ENCODE measurements around the gene AUNIP. TPM values are rescaled to one million over a fixed set of nuclear protein-coding genes. Genes with fewer than 3 reads are reported as not detected.

Gene AUNIP, protein sequence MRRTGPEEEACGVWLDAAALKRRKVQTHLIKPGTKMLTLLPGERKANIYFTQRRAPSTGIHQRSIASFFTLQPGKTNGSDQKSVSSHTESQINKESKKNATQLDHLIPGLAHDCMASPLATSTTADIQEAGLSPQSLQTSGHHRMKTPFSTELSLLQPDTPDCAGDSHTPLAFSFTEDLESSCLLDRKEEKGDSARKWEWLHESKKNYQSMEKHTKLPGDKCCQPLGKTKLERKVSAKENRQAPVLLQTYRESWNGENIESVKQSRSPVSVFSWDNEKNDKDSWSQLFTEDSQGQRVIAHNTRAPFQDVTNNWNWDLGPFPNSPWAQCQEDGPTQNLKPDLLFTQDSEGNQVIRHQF
- 7.6 TPM for polyA plus RNA-seq (2013, experiment 1 of 2)
- polyA plus RNA-seq (2013, experiment 2 of 2), result 7.3 TPM

DNA sequence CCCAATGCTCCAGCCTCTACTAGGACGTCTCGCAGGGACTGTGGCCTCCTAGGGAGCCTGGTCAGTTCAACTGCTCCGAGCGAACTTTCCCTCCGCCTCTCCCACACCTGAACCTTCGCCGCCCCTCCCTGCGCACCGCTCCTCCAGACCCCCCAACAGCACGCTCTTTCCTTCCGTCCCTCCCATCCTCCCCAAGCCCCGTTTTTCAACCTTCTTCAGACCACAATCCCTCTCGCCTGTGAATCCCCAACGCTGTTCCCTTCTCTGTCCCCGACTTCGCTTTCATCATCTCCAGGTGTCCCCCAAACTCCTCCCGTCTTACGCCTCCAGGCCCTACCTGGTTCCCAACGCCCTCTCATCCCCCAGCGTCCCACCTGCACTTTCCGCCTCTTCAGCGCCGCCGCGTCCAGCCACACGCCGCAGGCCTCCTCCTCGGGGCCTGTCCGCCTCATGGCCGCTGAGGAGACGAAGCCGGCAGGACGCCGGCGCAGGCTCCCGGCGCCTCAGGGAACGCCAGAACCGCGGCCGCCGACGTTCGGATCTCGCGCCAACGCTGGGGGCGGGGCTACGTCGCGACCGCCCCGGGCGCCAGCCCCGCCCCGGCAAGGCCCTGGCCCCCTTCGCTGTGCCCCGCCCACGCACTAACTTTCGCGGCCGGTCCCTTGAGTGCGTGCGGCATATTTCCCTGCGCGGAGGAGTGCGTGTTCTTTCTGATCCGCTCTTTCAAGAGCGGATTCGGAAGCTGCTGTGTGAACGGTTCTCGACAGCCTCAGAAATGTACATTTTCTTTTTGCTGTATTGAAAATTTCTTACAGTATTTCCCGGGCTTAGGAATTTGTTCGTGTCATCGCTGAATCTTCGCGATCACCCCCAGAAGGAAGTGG lies at the start of gene AUNIP:
TSS of gene AUNIP (minus strand) at position 552 of the 884 bp plus-strand sequence. CDS start at position 452, 100 bp downstream.
- Histone ChIP-seq H3K18ac (ENCODE audit: low read length) (peak within 1 kb of the TSS; percentile 88), H3K14ac (ENCODE audit: low read length) (no peak within 1 kb of the TSS), H2BK12ac (ENCODE audit: low read length) (no peak within 1 kb of the TSS), H4K91ac (ENCODE audit: low read depth, low read length, poor library complexity) (no peak within 1 kb of the TSS), H3K27ac (replicated peaks; ENCODE audit: low read length) (no peak within 1 kb of the TSS), H3K36me3 (replicated peaks in 1 of 2; ENCODE audit: control insufficient read depth in 2 of 2, insufficient read depth in 2 of 2, low read length in 2 of 2) (peaks cover 2 to 15% of the 10 kb centered on the region in 2 donors), H4K8ac (ENCODE audit: low read depth, low read length) (no peak within 1 kb of the TSS), H2BK120ac (ENCODE audit: low read depth, low read length) (no peak within 1 kb of the TSS), H2AK5ac (ENCODE audit: low read depth, low read length) (no peak within 1 kb of the TSS), H3K23ac (ENCODE audit: low read depth, low read length, poor library complexity) (peak within 1 kb of the TSS; percentile 90), H2BK15ac (ENCODE audit: low read length) (peak within 1 kb of the TSS; percentile 2), H3K4me3 (ENCODE audit: low read length in 2 of 2) (peak within 1 kb of the TSS; percentile 92), H3K4me1 (ENCODE audit: control insufficient read depth in 2 of 2, insufficient read depth in 1 of 2, low read depth in 1 of 2, low read length in 2 of 2) (peaks cover 3 to 6% of the 10 kb centered on the region in 2 donors), H2AFZ (ENCODE audit: low read length) (peak within 1 kb of the TSS; percentile 93), H2BK5ac (ENCODE audit: low read length) (no peak within 1 kb of the TSS), H3K4ac (ENCODE audit: low read length) (no peak within 1 kb of the TSS), H3K79me1 (ENCODE audit: low read depth, low read length) (no peaks in the 10 kb centered on the region), H3K9me3 (replicated peaks in 1 of 2; ENCODE audit: control insufficient read depth in 2 of 2, insufficient read depth in 1 of 2, low read depth in 1 of 2, low read length in 2 of 2) (no peaks in the 10 kb centered on the region), H3K27me3 (ENCODE audit: control insufficient read depth in 3 of 3, insufficient read depth in 3 of 3, low read depth in 1 of 3, low read length in 3 of 3) (no peaks in the 10 kb centered on the region), H3K9ac (ENCODE audit: low read depth, low read length, poor library complexity) (peak within 1 kb of the TSS; percentile 98), H3K4me2 (ENCODE audit: insufficient read depth, low read length, poor library complexity, severe bottlenecking) (peak within 1 kb of the TSS; percentile 98)
- no CpG with 5 or more reads among the region's 77 CpGs for WGBS, 2 donors (ENCODE audit: extremely low coverage in 2 of 2, insufficient read length in 2 of 2, insufficient replicate concordance in 1 of 2)
- DNase-seq (ENCODE audit: low spot score), result peak; percentile 82

DNA sequence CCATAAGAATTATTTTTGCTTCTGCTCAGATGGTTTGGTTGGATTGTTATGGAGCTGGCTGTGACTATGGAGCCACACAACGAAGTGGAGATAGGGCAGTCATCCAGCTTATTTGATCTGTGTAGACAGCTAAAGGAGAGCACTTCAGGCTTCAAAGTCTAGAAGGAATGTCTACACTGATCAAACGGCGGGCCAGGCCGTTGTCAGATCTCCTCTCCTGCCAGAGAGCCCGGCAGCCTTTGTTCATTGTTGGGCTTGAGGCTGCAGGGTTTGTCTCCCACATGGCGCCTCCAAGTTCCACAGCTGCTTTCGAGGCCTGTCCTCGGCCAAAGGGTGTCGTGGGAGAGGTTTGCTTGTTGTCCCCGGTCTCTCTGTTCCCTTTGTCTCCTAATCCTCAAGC lies 49.8 kb upstream of the AUNIP start:
- Histone ChIP-seq H3K9me3 (replicated peaks in 1 of 2; ENCODE audit: control insufficient read depth in 2 of 2, insufficient read depth in 1 of 2, low read depth in 1 of 2, low read length in 2 of 2) (no peaks in the 10 kb centered on the region), H3K27ac (replicated peaks; ENCODE audit: low read length) (peak overlapping the region; percentile 20), H2AFZ (ENCODE audit: low read length) (peak overlapping the region; percentile 54), H3K79me1 (ENCODE audit: low read depth, low read length) (no peaks in the 10 kb centered on the region), H2AK5ac (ENCODE audit: low read depth, low read length) (no peak overlapping the region), H3K18ac (ENCODE audit: low read length) (peak overlapping the region; percentile 68), H3K9ac (ENCODE audit: low read depth, low read length, poor library complexity) (no peak overlapping the region), H2BK15ac (ENCODE audit: low read length) (peak overlapping the region; percentile 59), H3K4me2 (ENCODE audit: insufficient read depth, low read length, poor library complexity, severe bottlenecking) (no peak overlapping the region), H2BK120ac (ENCODE audit: low read depth, low read length) (no peak overlapping the region), H3K14ac (ENCODE audit: low read length) (no peak overlapping the region), H3K27me3 (ENCODE audit: control insufficient read depth in 3 of 3, insufficient read depth in 3 of 3, low read depth in 1 of 3, low read length in 3 of 3) (no peaks in the 10 kb centered on the region), H3K23ac (ENCODE audit: low read depth, low read length, poor library complexity) (no peak overlapping the region), H4K91ac (ENCODE audit: low read depth, low read length, poor library complexity) (no peak overlapping the region), H3K4me1 (ENCODE audit: control insufficient read depth in 2 of 2, insufficient read depth in 1 of 2, low read depth in 1 of 2, low read length in 2 of 2) (peaks cover 13 to 19% of the 10 kb centered on the region in 2 donors), H2BK5ac (ENCODE audit: low read length) (no peak overlapping the region), H3K36me3 (replicated peaks in 1 of 2; ENCODE audit: control insufficient read depth in 2 of 2, insufficient read depth in 2 of 2, low read length in 2 of 2) (peaks cover 0 to 6% of the 10 kb centered on the region in 2 donors), H2BK12ac (ENCODE audit: low read length) (no peak overlapping the region), H3K4me3 (ENCODE audit: low read length in 2 of 2) (no peak overlapping the region), H4K8ac (ENCODE audit: low read depth, low read length) (no peak overlapping the region), H3K4ac (ENCODE audit: low read length) (no peak overlapping the region)
- no peak for DNase-seq (ENCODE audit: low spot score)
- WGBS, 2 donors (ENCODE audit: extremely low coverage in 2 of 2, insufficient read length in 2 of 2, insufficient replicate concordance in 1 of 2), result no CpG with 5 or more reads among the region's 10 CpGs

DNA sequence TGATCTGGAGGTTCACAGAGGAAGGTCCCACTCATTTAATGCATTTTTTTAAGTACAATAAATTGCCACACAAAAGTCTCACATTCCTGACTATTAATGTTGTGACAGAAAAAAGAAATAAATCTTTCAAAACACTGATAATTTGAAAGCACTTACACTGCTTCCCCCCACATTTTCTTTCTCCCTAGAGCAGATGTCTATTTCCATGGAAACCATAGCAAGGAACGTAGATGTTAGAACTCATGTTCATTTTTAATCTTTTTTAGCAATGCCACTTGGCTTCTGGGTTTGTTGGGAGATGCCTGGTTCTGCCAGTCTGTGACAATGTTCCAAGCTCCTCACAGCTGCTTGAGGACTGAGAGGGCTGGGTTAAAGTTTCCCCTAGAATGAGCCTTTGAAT lies 48.9 kb upstream of the AUNIP start:
- DNase-seq (ENCODE audit: low spot score), result no peak
- Histone ChIP-seq H2BK5ac (ENCODE audit: low read length) (no peak overlapping the region), H2BK15ac (ENCODE audit: low read length) (no peak overlapping the region), H2BK120ac (ENCODE audit: low read depth, low read length) (no peak overlapping the region), H3K4me1 (ENCODE audit: control insufficient read depth in 2 of 2, insufficient read depth in 1 of 2, low read depth in 1 of 2, low read length in 2 of 2) (peaks cover 16 to 21% of the 10 kb centered on the region in 2 donors), H4K91ac (ENCODE audit: low read depth, low read length, poor library complexity) (no peak overlapping the region), H2BK12ac (ENCODE audit: low read length) (no peak overlapping the region), H3K4me3 (ENCODE audit: low read length in 2 of 2) (no peak overlapping the region), H3K9me3 (replicated peaks in 1 of 2; ENCODE audit: control insufficient read depth in 2 of 2, insufficient read depth in 1 of 2, low read depth in 1 of 2, low read length in 2 of 2) (no peaks in the 10 kb centered on the region), H3K18ac (ENCODE audit: low read length) (no peak overlapping the region), H3K14ac (ENCODE audit: low read length) (no peak overlapping the region), H3K4ac (ENCODE audit: low read length) (no peak overlapping the region), H3K27ac (replicated peaks; ENCODE audit: low read length) (no peak overlapping the region), H3K27me3 (ENCODE audit: control insufficient read depth in 3 of 3, insufficient read depth in 3 of 3, low read depth in 1 of 3, low read length in 3 of 3) (no peaks in the 10 kb centered on the region), H3K79me1 (ENCODE audit: low read depth, low read length) (no peaks in the 10 kb centered on the region), H3K9ac (ENCODE audit: low read depth, low read length, poor library complexity) (no peak overlapping the region), H3K36me3 (replicated peaks in 1 of 2; ENCODE audit: control insufficient read depth in 2 of 2, insufficient read depth in 2 of 2, low read length in 2 of 2) (peaks cover 1 to 14% of the 10 kb centered on the region in 2 donors), H2AK5ac (ENCODE audit: low read depth, low read length) (no peak overlapping the region), H4K8ac (ENCODE audit: low read depth, low read length) (no peak overlapping the region), H2AFZ (ENCODE audit: low read length) (peak overlapping the region; percentile 59), H3K23ac (ENCODE audit: low read depth, low read length, poor library complexity) (no peak overlapping the region), H3K4me2 (ENCODE audit: insufficient read depth, low read length, poor library complexity, severe bottlenecking) (no peak overlapping the region)
- WGBS, 2 donors (ENCODE audit: extremely low coverage in 2 of 2, insufficient read length in 2 of 2, insufficient replicate concordance in 1 of 2), result no CpG with 5 or more reads among the region's 1 CpG

GRCh38 chr1:25907601-25908000 lies 48.3 kb upstream of the AUNIP start:
- Histone ChIP-seq H3K79me1 (ENCODE audit: low read depth, low read length) (peaks cover under 1% of the 10 kb centered on the region), H2BK5ac (ENCODE audit: low read length) (no peak overlapping the region), H3K23ac (ENCODE audit: low read depth, low read length, poor library complexity) (no peak overlapping the region), H3K18ac (ENCODE audit: low read length) (no peak overlapping the region), H3K4ac (ENCODE audit: low read length) (no peak overlapping the region), H2BK12ac (ENCODE audit: low read length) (no peak overlapping the region), H2BK15ac (ENCODE audit: low read length) (no peak overlapping the region), H2AK5ac (ENCODE audit: low read depth, low read length) (no peak overlapping the region), H3K27ac (replicated peaks; ENCODE audit: low read length) (no peak overlapping the region), H2AFZ (ENCODE audit: low read length) (peak overlapping the region; percentile 59), H3K4me2 (ENCODE audit: insufficient read depth, low read length, poor library complexity, severe bottlenecking) (no peak overlapping the region), H2BK120ac (ENCODE audit: low read depth, low read length) (no peak overlapping the region), H4K91ac (ENCODE audit: low read depth, low read length, poor library complexity) (peak overlapping the region; percentile 28), H3K4me3 (ENCODE audit: low read length in 2 of 2) (no peak overlapping the region), H3K9ac (ENCODE audit: low read depth, low read length, poor library complexity) (no peak overlapping the region), H3K4me1 (ENCODE audit: control insufficient read depth in 2 of 2, insufficient read depth in 1 of 2, low read depth in 1 of 2, low read length in 2 of 2) (peaks cover 17 to 26% of the 10 kb centered on the region in 2 donors), H3K9me3 (replicated peaks in 1 of 2; ENCODE audit: control insufficient read depth in 2 of 2, insufficient read depth in 1 of 2, low read depth in 1 of 2, low read length in 2 of 2) (no peaks in the 10 kb centered on the region), H3K36me3 (replicated peaks in 1 of 2; ENCODE audit: control insufficient read depth in 2 of 2, insufficient read depth in 2 of 2, low read length in 2 of 2) (peaks cover 4 to 20% of the 10 kb centered on the region in 2 donors), H3K27me3 (ENCODE audit: control insufficient read depth in 3 of 3, insufficient read depth in 3 of 3, low read depth in 1 of 3, low read length in 3 of 3) (no peaks in the 10 kb centered on the region), H3K14ac (ENCODE audit: low read length) (no peak overlapping the region), H4K8ac (ENCODE audit: low read depth, low read length) (no peak overlapping the region)
- WGBS, 2 donors (ENCODE audit: extremely low coverage in 2 of 2, insufficient read length in 2 of 2, insufficient replicate concordance in 1 of 2), result no CpG with 5 or more reads among the region's 6 CpGs
- DNase-seq (ENCODE audit: low spot score), result no peak
